ENCODE data around the gene BAZ2B.

- TF ChIP-seq CTCF (IDR thresholded peaks at IDR 0.05) = no peak
- no peak for TF ChIP-seq SMC3 (IDR thresholded peaks at IDR 0.05)
- no peak for TF ChIP-seq RAD21 (conservative IDR thresholded peaks at IDR 0.05 in 1 of 2, IDR thresholded peaks at IDR 0.05 in 1 of 2)
- no peak for TF ChIP-seq MAFK (IDR thresholded peaks at IDR 0.05; ENCODE audit: partially characterized antibody)
- TF ChIP-seq REST (IDR thresholded peaks at IDR 0.05) = no peak
- TF ChIP-seq RCOR1 (IDR thresholded peaks at IDR 0.05; ENCODE audit: low read depth, low read length) = no peak
- TF ChIP-seq POLR2A (IDR thresholded peaks at IDR 0.05; ENCODE audit: low read length) = no peak
- TF ChIP-seq KDM1A (IDR thresholded peaks at IDR 0.05; ENCODE audit: low read depth) = no peak
- no peak for TF ChIP-seq JUN (IDR thresholded peaks at IDR 0.05)
- TF ChIP-seq FOSL2 (IDR thresholded peaks at IDR 0.05) = no peak
- no peak for TF ChIP-seq FOSL2 (CRISPR knock-in tag; IDR thresholded peaks at IDR 0.05)
- TF ChIP-seq RFX5 (IDR thresholded peaks at IDR 0.05) = no peak
- no peak for TF ChIP-seq PBX3 (IDR thresholded peaks at IDR 0.05)
Measured at GRCh38 chr2:159613651-159614285, 2.6 kb downstream of the BAZ2B start.

All from A549 (cell line).